GM23338 (cell line): ENCODE data around the gene STT3B. TPM values are rescaled to one million over a fixed set of nuclear protein-coding genes. Genes with fewer than 3 reads are reported as not detected.

Experiments
- ATAC-seq: fragments of 200-7000 bp; cut with Tn5 transposase; 3 replicates; pipeline ENCODE4 v1.9.1; 2020
- DNase-seq: peaks from one replicate; pipeline ENCODE4 v3.0.0-alpha.2; 2015; ENCODE audit warnings: low spot score
- H2AFZ ChIP-seq: fragments of 200-600 bp; sonication (generic); 2 replicates; pipeline ENCODE4 v1.8.0; 2016; ENCODE audit warnings: antibody characterized with exemption, mild to moderate bottlenecking, moderate library complexity
- H3F3A ChIP-seq: fragments of 200-600 bp; sonication (generic); replicated peaks from 2 replicates; pipeline ENCODE4 v1.8.0; 2017; ENCODE audit warnings: antibody characterized with exemption, mixed run types, low read depth
- H3K27ac ChIP-seq: fragments of 200-600 bp; sonication (generic); 2 replicates; pipeline ENCODE4 v1.6.1; 2016; ENCODE audit warnings: low read depth
- H3K27me3 ChIP-seq: fragments of 200-600 bp; sonication (generic); 2 replicates; pipeline ENCODE4 v1.8.0; 2016; ENCODE audit warnings: mild to moderate bottlenecking, mixed run types, moderate library complexity; ENCODE audit not compliant: insufficient read depth
- H3K36me3 ChIP-seq: fragments of 200-600 bp; sonication (generic); 2 replicates; pipeline ENCODE4 v1.8.0; 2016; ENCODE audit warnings: mild to moderate bottlenecking; ENCODE audit not compliant: insufficient read depth
- H3K4me1 ChIP-seq: fragments of 200-600 bp; sonication (generic); 2 replicates; pipeline ENCODE4 v1.8.0; 2016; ENCODE audit warnings: mild to moderate bottlenecking, moderate library complexity; ENCODE audit not compliant: insufficient read depth
- H3K4me2 ChIP-seq: fragments of 200-600 bp; sonication (generic); 2 replicates; pipeline ENCODE4 v1.7.1; 2017; ENCODE audit warnings: mixed run types
- H3K4me3 ChIP-seq: fragments of 200-600 bp; sonication (generic); 2 replicates; pipeline ENCODE4 v1.6.1; 2016; ENCODE audit warnings: mixed run types
- H3K79me2 ChIP-seq: fragments of 200-600 bp; sonication (generic); replicated peaks from 2 replicates; pipeline ENCODE4 v1.8.0; 2017; ENCODE audit warnings: mild to moderate bottlenecking; ENCODE audit not compliant: insufficient read depth
- H3K9me2 ChIP-seq: fragments of 200-600 bp; sonication (generic); 2 replicates; pipeline ENCODE4 v1.8.0; 2017; ENCODE audit not compliant: insufficient read depth
- H4K20me1 ChIP-seq: fragments of 200-600 bp; sonication (generic); replicated peaks from 2 replicates; pipeline ENCODE4 v1.8.0; 2017; ENCODE audit warnings: mild to moderate bottlenecking; ENCODE audit not compliant: insufficient read depth
- H3K27ac Mint-ChIP-seq: 2 replicates; pipeline ENCODE4 v1.8.0; 2020; ENCODE audit warnings: inconsistent platforms, mild to moderate bottlenecking, moderate library complexity, mixed read lengths
- H3K27me3 Mint-ChIP-seq: 3 replicates; pipeline ENCODE4 v1.8.0; 2022; ENCODE audit warnings: low read depth, mild to moderate bottlenecking, moderate library complexity, mixed read lengths, inconsistent platforms; ENCODE audit not compliant: insufficient read depth, poor library complexity
- H3K36me3 Mint-ChIP-seq: 3 replicates; pipeline ENCODE4 v1.8.0; 2021; ENCODE audit warnings: low read depth, mild to moderate bottlenecking, inconsistent platforms, moderate library complexity, mixed read lengths
- H3K4me1 Mint-ChIP-seq: 3 replicates; pipeline ENCODE4 v1.8.0; 2020; ENCODE audit warnings: mild to moderate bottlenecking, inconsistent platforms, mixed read lengths
- H3K4me3 Mint-ChIP-seq: 3 replicates; pipeline ENCODE4 v1.8.0; 2021; ENCODE audit warnings: moderate library complexity, mild to moderate bottlenecking, inconsistent platforms, mixed read lengths
- H3K9me3 Mint-ChIP-seq: 3 replicates; pipeline ENCODE4 v1.8.0; 2020; ENCODE audit warnings: moderate library complexity, mild to moderate bottlenecking, inconsistent platforms, mixed read lengths
- CREB1 ChIP-seq: fragments of 250-450 bp; sonication (Bioruptor Pico); IDR thresholded peaks from 2 replicates; pipeline ENCODE4 v1.5.0; 2020; ENCODE audit warnings: low read depth, mild to moderate bottlenecking, moderate library complexity
- EZH2phosphoT487 ChIP-seq: fragments of 200-600 bp; sonication (generic); IDR thresholded peaks from one replicate; pipeline ENCODE4 v1.8.1; 2018; ENCODE audit warnings: antibody characterized with exemption; ENCODE audit not compliant: unreplicated experiment
- NANOG ChIP-seq: IDR thresholded peaks from 2 replicates; pipeline ENCODE4 v1.6.1; 2016; ENCODE audit warnings: antibody characterized with exemption, borderline replicate concordance
- POLR2AphosphoS5 ChIP-seq: IDR thresholded peaks from 2 replicates; pipeline ENCODE4 v1.6.1; 2016; ENCODE audit warnings: antibody characterized with exemption, low read depth
- STAT1 ChIP-seq: IDR thresholded peaks from one replicate; pipeline ENCODE4 v1.6.1; 2016; ENCODE audit warnings: antibody characterized with exemption; ENCODE audit not compliant: unreplicated experiment
- ZNF114 ChIP-seq: fragments of 250-450 bp; sonication (Bioruptor Pico); IDR thresholded peaks from 2 replicates; pipeline ENCODE4 v1.5.0; 2020; ENCODE audit warnings: mild to moderate bottlenecking, moderate library complexity
- ZNF331 ChIP-seq: fragments of 250-450 bp; sonication (Bioruptor Pico); IDR thresholded peaks from 2 replicates; pipeline ENCODE4 v1.5.0; 2020; ENCODE audit warnings: low read depth, mild to moderate bottlenecking, moderate library complexity
- polyA plus RNA-seq: library from polyadenylated mRNA; unstranded; fragments of >200 nt; fragmentation: Nextera tagmentation; extraction: Ambion mirVana; gene quantifications from 2 replicates; pipeline ENCODE4 v1.2.1, GENCODE V29; 2016
- total RNA-seq: library from RNA; depleted of rRNA; stranded (reverse); fragments of >200 nt; shearing (Covaris generic); gene quantifications from 2 replicates; pipeline ENCODE4 v1.2.3, GENCODE V29; 2014
- TF ChIP-seq, protein P1 (sequence below): IDR thresholded peaks from 2 replicates; pipeline ENCODE4 v1.6.1; 2016; ENCODE audit warnings: antibody characterized with exemption
- TF ChIP-seq, protein P2 (sequence below), 2 experiments: fragments of 200-600 bp in 1 of 2; sonication (generic) in 1 of 2; conservative IDR thresholded peaks; 2 replicates each; pipeline versions ENCODE4 v1.5.1 to v1.6.1; 2016 to 2017; ENCODE audit warnings: antibody characterized with exemption in 2 of 2, low read depth in 2 of 2, mild to moderate bottlenecking in 2 of 2, moderate library complexity in 1 of 2

STT3B gene
- total and polyA plus RNA-seq, 2 experiments from 2014 or later: 44.1 to 167 TPM

DNA sequence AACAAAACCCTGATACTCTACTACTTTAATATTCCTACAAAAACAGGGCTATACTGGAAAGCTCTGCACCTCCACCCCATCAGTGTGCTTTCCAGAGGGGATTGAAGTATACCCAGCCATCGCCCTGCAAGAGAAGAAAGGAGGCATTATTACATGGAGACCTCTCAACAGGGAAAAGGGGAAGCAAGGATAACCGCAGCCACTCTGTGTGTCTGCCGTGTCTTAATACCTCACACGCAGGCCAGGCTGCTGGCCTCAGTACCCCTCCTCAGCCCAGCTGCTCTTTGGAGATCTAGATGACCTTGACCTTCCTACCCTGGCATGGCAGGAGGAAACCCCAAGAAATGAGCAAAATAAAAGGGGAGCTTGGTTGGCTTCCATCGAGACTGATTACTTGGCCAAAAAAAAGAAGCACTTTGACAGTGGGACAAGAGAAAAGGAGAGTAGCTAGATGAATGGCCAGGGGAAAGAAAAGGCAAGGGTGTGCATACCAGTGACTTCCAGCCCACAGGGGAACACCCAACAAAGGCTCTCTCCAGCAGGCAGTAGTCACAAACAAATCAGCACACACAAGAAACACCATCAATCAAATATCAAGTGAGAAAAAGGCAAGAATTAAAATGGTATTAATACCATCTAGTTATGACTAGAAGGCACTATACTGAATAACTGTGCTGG lies 129.4 kb downstream of the STT3B start:
- no peaks in the 10 kb centered on the region for H3K79me2 ChIP-seq
- H3K4me1 ChIP-seq: peaks cover 6% of the 10 kb centered on the region; the same call in 1 of the 2 replicates
- no peak overlapping the region for H3K27ac ChIP-seq
- H3K36me3 ChIP-seq: peaks cover 22% of the 10 kb centered on the region
- H2AFZ ChIP-seq: no peak overlapping the region
- Mint-ChIP-seq H3K27me3 (no peaks in the 10 kb centered on the region), H3K36me3 (peaks cover 58% of the 10 kb centered on the region), H3K4me1 (peaks cover 20% of the 10 kb centered on the region), H3K4me3 (no peak overlapping the region), H3K9me3 (no peaks in the 10 kb centered on the region), H3K27ac (peak overlapping the region; percentile 1; the same call in 1 of the 2 replicates)
- H3F3A ChIP-seq: no peaks in the 10 kb centered on the region
- ATAC-seq (peak; percentile 46), DNase-seq (no peak)
- no peak overlapping the region for H3K4me2 ChIP-seq
- H3K9me2 ChIP-seq: no peaks in the 10 kb centered on the region
- H3K4me3 ChIP-seq: no peak overlapping the region
- TF ChIP-seq EZH2phosphoT487 (no peak), POLR2AphosphoS5 (no peak), CREB1 (no peak)
- TF ChIP-seq, protein P1, sequence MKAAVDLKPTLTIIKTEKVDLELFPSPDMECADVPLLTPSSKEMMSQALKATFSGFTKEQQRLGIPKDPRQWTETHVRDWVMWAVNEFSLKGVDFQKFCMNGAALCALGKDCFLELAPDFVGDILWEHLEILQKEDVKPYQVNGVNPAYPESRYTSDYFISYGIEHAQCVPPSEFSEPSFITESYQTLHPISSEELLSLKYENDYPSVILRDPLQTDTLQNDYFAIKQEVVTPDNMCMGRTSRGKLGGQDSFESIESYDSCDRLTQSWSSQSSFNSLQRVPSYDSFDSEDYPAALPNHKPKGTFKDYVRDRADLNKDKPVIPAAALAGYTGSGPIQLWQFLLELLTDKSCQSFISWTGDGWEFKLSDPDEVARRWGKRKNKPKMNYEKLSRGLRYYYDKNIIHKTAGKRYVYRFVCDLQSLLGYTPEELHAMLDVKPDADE: no peak
- H3K27me3 ChIP-seq: no peaks in the 10 kb centered on the region
- no peaks in the 10 kb centered on the region for H4K20me1 ChIP-seq

DNA sequence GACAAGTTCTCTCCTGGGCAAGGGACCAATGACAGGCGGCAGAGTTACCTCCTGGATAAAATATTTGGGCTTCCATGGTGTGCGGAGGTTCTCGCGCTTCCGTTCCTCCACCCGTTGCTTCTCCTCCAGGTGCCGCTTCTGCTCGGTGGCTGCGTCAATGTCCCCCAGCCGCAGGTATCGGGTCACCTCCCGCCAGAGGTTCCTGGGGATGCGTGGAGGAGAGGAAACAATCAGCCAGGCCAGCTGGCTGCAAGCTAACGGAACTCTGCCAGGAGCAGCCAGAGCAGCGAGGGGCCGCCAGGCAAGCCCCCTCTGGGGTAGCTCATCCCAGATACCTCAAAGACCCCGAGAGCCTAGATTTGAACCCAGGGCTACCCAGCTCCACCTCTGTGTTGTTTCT lies 131.3 kb downstream of the STT3B start:
- Mint-ChIP-seq H3K27ac (no peak overlapping the region), H3K27me3 (no peaks in the 10 kb centered on the region), H3K4me1 (peaks cover 25% of the 10 kb centered on the region), H3K36me3 (peaks cover 54% of the 10 kb centered on the region), H3K9me3 (no peaks in the 10 kb centered on the region), H3K4me3 (no peak overlapping the region)
- Histone ChIP-seq H3F3A (no peaks in the 10 kb centered on the region), H3K4me1 (peaks cover 6% of the 10 kb centered on the region; the same call in 1 of the 2 replicates), H3K4me2 (no peak overlapping the region), H3K27me3 (no peaks in the 10 kb centered on the region), H3K27ac (no peak overlapping the region), H3K36me3 (peaks cover 22% of the 10 kb centered on the region), H2AFZ (no peak overlapping the region), H3K4me3 (no peak overlapping the region), H4K20me1 (peaks cover 2% of the 10 kb centered on the region; the same call in 1 of the 2 replicates), H3K79me2 (no peaks in the 10 kb centered on the region), H3K9me2 (no peaks in the 10 kb centered on the region)
- TF ChIP-seq STAT1 (no peak), NANOG (no peak), ZNF114 (no peak), CREB1 (no peak), ZNF331 (CRISPR knock-in tag) (no peak)
- TF ChIP-seq, protein P2, sequence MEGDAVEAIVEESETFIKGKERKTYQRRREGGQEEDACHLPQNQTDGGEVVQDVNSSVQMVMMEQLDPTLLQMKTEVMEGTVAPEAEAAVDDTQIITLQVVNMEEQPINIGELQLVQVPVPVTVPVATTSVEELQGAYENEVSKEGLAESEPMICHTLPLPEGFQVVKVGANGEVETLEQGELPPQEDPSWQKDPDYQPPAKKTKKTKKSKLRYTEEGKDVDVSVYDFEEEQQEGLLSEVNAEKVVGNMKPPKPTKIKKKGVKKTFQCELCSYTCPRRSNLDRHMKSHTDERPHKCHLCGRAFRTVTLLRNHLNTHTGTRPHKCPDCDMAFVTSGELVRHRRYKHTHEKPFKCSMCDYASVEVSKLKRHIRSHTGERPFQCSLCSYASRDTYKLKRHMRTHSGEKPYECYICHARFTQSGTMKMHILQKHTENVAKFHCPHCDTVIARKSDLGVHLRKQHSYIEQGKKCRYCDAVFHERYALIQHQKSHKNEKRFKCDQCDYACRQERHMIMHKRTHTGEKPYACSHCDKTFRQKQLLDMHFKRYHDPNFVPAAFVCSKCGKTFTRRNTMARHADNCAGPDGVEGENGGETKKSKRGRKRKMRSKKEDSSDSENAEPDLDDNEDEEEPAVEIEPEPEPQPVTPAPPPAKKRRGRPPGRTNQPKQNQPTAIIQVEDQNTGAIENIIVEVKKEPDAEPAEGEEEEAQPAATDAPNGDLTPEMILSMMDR (conservative IDR thresholded peaks at IDR 0.05; ENCODE audit: low read depth in 2 of 2): no peak
- DNase-seq (no peak), ATAC-seq (no peak)
